Stimulated activated naive CD4-positive, alpha-beta T cell (primary cell): ENCODE measurements around the gene MYO18A.

Experiments
- DNase-seq, 6 experiments: peaks; one replicate each; lab custom pipeline; 2025; lab: John Stamatoyannopoulos, UW

MYO18A gene

GRCh38 chr17:29124925-29125273 is 55.3 kb downstream of the MYO18A start:
- DNase-seq: no peak

DNA sequence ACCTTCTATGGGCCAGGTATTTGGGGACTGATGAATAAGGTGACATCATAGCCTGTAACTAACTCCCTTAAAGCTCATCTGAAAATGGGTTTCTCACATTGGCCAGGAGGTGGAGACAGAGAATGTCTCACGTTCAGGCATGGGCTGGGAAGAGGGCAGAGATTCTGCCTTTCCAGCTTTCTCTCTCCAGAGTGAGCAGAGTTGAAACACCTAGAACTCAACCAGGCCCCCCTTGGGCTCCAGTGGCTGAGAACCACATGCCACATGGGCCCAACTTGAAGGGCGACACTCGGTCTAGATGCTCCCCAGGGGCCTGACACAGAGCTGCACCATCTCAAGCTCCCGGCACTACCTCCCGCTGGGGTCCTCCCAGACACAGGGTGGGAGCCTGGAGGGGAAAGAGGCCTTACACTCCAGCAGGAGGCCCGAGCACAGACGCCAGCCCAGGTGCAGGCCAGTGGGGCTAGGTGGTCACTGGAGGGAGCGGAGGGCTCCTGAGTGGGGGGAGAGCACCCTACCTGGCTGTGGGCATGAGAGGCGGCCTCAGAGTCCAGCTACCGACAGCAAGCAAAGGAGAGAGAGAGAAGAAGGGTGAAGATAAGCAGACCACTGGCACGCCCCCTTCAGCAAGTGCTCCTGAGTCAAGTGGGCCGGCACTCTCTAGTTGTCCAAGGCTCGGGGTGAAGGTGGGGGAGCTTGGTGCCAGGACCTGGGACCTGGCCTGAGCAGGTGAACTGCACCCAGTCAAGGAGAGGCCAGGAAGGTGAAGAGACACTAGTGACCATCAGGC is 55.9 kb downstream of the MYO18A start:
- peak in 4 of 6 experiments; percentile 11 to 52 (median 28) for DNase-seq

GRCh38 chr17:29123111-29123510 is 57.1 kb downstream of the MYO18A start:
- no peak for DNase-seq

GRCh38 chr17:29121442-29121841 is 58.8 kb downstream of the MYO18A start:
- DNase-seq: no peak

DNA sequence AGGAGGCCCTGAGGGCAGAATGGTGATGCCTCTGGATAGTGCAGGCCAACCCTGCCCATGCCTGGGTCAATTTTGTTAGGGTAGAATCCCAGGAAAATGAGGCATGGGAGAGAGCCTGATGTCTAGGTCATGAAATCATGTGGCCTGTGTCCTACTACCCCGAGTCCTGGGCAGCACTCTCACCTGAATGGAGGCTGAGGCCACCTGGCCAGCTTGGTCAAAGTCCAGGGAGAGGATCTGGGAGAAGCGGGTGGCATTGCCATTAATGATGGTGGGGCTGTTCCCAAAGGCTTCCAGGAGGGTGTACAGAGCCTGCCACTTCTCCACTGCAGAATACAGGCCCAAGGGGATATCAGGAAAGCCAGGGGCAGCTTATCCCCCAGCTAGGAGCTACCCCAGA is 59.8 kb downstream of the MYO18A start:
- no peak for DNase-seq

GRCh38 chr17:29119265-29119664 is 60.9 kb downstream of the MYO18A start:
- no peak for DNase-seq

- peak; percentile 49 to 80 (median 62) for DNase-seq
These were observed 63.1 kb downstream of the MYO18A start for GRCh38 chr17:29116804-29117753.

DNA sequence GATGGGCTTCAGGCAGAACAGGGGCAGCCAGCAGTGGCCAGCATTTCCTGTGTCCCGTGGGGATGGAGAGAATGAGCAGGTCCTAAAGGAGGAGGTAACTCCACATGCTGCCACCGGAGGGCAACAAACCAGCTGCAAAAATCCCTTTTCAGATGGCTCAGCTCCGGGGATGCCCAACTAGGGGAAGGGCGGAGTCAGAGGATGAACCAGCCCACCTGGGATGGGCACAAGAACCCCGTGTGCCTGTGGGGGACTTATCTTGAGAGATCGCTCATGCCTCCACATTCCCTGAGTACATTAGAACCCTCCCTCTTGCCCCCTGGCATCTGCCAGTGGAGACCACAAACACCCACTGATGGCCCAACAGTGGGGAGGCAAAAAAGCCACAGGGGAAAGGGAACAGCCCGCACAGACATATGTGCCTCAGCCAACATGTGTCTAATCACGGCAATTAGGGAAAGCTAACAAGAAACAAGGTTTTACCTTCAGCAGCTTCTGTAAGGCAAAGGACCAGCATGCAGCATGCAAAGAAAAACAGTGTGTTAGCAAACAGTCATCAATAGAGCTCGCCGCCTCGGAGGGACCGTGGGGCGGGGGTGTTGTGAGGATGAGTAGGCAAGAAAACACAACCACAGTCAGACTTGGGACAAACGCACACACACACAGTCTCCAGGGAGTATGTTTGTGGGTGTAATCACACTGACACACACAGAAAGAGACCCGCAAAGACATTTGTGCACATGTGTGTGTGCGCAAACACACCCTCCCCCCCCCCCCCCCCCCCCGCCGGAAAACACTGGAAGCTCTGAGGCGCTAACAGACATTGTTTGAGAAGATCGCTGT is 64.0 kb downstream of the MYO18A start:
- peak in 4 of 6 experiments; percentile 3 to 38 (median 9) for DNase-seq

DNA sequence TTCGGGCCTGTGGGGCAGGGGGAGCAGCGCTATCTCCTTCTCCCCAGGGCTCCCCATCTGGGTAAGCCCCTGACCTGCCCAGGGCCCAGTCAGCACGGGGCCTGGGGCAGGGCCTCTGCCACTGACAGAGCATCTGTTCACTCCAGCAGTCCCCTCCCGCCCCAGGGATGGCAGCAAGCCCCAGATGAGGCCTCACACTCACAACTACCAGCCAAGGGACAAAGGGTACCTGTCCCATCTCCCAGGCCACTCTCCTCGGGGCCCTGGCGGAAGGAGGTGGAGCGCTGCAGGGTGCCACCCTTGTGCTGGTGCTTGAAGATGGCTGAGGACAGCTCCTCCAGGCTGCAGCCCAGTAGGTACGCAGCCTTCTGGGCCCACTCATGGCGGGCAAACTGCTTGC is 64.8 kb downstream of the MYO18A start:
- DNase-seq: no peak

DNA sequence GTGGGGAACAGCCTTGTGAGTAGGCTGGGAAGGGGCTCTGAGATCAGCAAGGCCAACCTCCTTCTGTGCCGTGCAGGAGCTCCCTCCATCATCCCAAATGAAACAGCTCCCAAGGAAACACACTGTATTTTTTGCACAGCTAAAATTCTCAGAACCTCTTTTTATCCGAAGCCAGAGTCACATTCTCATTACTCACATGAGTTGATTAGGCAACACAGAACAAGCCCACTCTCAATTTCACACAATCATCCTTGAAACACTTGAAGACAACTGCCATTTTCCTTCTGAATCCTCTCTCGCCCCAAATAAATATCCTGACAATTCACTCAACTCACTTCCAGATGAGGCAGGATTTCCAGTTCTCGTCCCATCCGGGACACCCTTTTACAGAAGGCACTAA is 66.1 kb downstream of the MYO18A start:
- DNase-seq: no peak

DNA sequence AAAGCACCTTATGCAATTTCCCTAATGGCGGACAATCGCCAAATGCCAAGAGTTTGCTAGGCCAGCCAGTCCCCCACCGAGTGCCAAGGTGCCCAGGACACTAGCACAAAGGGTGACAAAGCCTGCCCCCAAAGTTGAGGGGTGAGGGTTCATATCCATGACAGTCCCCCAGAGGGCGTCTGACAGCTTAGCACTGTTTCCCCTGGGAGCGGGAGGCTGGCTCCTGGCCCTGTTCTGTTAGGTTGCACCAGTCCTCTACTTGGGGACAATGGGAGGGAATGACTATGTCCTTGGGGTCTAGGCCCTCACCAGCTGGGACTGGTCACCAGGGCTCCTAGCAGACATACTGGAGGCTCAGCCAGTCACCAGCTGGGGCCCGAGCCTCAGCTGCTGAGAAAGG is 66.9 kb downstream of the MYO18A start:
- DNase-seq: no peak

- DNase-seq: no peak
These were observed 67.4 kb downstream of the MYO18A start for GRCh38 chr17:29112771-29113295.

- peak in 5 of 6 experiments; percentile 38 to 72 (median 39) for DNase-seq
These were observed 68.2 kb downstream of the MYO18A start for GRCh38 chr17:29111816-29112499.

DNA sequence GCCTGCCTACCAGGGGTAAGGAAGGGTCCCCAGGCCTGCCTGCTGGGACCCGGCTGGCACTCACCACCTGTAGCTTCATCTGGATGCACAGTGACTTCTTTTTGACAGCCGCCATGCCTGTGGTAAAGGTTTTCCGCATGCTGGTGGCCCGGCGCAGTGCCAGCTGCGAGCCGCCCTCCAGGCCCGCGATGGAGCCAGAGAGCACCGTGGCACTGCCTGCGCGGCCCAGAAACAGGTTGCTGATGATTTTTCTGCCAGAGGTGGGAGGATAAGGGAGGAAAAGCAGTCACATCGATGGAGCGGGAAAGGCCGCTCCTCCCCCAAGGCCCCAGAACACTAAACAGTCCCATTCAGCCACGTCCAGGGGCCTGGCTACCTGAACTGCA is 69.8 kb downstream of the MYO18A start:
- no peak for DNase-seq

- no peak for DNase-seq
These were observed 70.5 kb downstream of the MYO18A start for GRCh38 chr17:29109477-29110371.

DNA sequence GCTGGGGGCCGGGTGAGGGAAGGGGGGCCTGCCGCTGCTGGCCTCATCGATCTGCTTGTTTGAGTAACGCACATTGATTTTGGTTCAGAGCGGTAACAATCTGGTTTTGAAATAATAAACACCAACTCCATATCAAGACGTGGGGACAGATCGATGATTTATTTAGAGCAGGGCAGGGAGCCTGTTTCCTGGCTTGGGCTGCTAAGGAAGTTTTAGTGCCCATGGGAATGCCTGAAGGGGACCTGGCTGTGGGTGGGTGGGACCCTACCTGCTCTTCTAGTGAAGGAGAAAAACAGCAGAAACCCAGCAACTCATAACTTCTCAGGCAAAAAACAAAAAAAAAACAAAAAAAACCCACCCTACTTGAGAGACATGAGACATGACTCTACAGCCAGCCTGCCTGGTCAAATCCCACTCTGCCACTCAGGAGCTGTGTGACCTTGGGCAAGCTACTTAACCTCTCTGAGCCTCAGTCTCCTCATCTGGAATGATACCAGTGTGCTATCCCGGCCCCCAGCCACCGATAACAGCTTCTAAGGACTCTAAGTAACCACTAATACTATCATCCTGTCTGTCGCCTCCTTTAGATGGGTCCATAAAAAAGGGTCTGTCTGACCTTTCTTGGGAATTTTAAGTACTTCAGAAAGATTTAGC is 71.2 kb downstream of the MYO18A start:
- DNase-seq: no peak

GRCh38 chr17:29107933-29108822 is 72.0 kb downstream of the MYO18A start:
- DNase-seq: no peak

GRCh38 chr17:29107084-29107483 is 73.1 kb downstream of the MYO18A start:
- no peak for DNase-seq

DNA sequence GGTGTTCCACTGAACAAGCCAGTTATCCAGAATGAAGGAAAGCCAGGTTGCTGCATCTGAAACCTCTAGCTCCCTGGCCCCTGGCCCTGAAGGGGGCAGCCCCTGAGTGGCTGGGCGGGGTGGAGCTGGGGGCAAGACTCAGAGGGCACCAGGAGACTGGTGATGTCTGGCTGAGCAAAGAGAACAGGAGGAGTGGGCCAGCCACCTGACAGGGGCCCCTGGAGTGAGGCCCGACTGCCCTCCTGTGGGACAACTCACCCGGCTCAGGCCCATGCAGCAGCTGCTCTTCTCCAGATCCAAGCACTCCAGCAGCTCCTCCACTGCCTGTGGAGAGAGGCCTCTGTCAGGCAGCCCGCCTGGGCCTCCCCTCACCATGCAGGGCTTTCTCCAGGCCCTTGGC is 76.9 kb downstream of the MYO18A start:
- no peak for DNase-seq
